ENCODE results near the gene GPS1.

The GPS1 gene

DNA sequence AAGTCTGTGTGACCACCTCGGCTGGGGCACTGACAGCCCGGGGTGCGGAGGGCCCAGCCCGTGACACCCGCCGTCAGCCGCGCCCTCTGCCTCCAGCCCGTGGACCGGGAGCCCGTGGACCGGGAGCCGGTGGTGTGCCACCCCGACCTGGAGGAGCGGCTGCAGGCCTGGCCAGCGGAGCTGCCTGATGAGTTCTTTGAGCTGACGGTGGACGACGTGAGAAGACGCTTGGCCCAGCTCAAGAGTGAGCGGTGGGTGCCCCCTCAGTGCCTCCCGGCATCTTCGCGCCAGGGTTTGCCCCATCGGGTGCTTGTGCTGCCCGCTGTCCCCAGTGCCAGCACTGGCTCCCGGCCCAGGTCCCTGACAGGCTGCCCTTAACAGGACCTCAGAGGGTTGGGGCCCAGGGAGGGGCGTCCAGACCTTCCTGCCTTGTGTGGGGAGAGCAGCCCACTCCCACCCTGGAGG is 42.7 kb upstream of the GPS1 start:
- TF ChIP-seq EZH2phosphoT487 (IDR thresholded peaks at IDR 0.05; ENCODE audit: borderline replicate concordance) = no peak
- TF ChIP-seq, protein P1, sequence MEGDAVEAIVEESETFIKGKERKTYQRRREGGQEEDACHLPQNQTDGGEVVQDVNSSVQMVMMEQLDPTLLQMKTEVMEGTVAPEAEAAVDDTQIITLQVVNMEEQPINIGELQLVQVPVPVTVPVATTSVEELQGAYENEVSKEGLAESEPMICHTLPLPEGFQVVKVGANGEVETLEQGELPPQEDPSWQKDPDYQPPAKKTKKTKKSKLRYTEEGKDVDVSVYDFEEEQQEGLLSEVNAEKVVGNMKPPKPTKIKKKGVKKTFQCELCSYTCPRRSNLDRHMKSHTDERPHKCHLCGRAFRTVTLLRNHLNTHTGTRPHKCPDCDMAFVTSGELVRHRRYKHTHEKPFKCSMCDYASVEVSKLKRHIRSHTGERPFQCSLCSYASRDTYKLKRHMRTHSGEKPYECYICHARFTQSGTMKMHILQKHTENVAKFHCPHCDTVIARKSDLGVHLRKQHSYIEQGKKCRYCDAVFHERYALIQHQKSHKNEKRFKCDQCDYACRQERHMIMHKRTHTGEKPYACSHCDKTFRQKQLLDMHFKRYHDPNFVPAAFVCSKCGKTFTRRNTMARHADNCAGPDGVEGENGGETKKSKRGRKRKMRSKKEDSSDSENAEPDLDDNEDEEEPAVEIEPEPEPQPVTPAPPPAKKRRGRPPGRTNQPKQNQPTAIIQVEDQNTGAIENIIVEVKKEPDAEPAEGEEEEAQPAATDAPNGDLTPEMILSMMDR (conservative IDR thresholded peaks at IDR 0.05; ENCODE audit: low read length) = no peak
- no peaks in the 10 kb centered on the region for H3K9me3 ChIP-seq (ENCODE audit: insufficient read depth, low read depth, low read length)
- H3F3A ChIP-seq (ENCODE audit: low read depth) = no peaks in the 10 kb centered on the region
- H2AFZ ChIP-seq (ENCODE audit: low read length) = no peak overlapping the region
- H4K20me1 ChIP-seq (ENCODE audit: insufficient read depth, low read length, poor library complexity, severe bottlenecking) = no peaks in the 10 kb centered on the region
- no peak overlapping the region for H3K4me3 ChIP-seq (ENCODE audit: low read length, poor library complexity, severe bottlenecking)
- no peaks in the 10 kb centered on the region for H3K27me3 ChIP-seq (ENCODE audit: insufficient read depth, low read length, poor library complexity, severe bottlenecking)
- H3K9ac ChIP-seq (ENCODE audit: low read depth, low read length, poor library complexity, severe bottlenecking) = no peak overlapping the region
- H3K79me2 ChIP-seq (ENCODE audit: insufficient read depth, low read length) = no peaks in the 10 kb centered on the region
- no peaks in the 10 kb centered on the region for H3K9me2 ChIP-seq (replicated peaks; ENCODE audit: low read depth, low read length)
- H3K36me3 ChIP-seq (ENCODE audit: insufficient read depth, low read length) = no peaks in the 10 kb centered on the region
- H3K4me2 ChIP-seq (ENCODE audit: low read depth, low read length, poor library complexity, severe bottlenecking) = no peak overlapping the region
- H3K4me1 ChIP-seq (ENCODE audit: insufficient read depth, low read length, poor library complexity, severe bottlenecking) = no peaks in the 10 kb centered on the region

GRCh38 chr17:82009413-82009812 is 42.3 kb upstream of the GPS1 start:
- no peaks in the 10 kb centered on the region for H4K20me1 ChIP-seq (ENCODE audit: insufficient read depth, low read length, poor library complexity, severe bottlenecking)
- H3K36me3 ChIP-seq (ENCODE audit: insufficient read depth, low read length) = no peaks in the 10 kb centered on the region
- H3K9ac ChIP-seq (ENCODE audit: low read depth, low read length, poor library complexity, severe bottlenecking) = no peak overlapping the region
- TF ChIP-seq, protein P1 (conservative IDR thresholded peaks at IDR 0.05; ENCODE audit: low read length) = no peak
- no peak for TF ChIP-seq EZH2phosphoT487 (IDR thresholded peaks at IDR 0.05; ENCODE audit: borderline replicate concordance)
- no peak overlapping the region for H2AFZ ChIP-seq (ENCODE audit: low read length)
- H3K9me2 ChIP-seq (replicated peaks; ENCODE audit: low read depth, low read length) = no peaks in the 10 kb centered on the region
- no peak overlapping the region for H3K4me2 ChIP-seq (ENCODE audit: low read depth, low read length, poor library complexity, severe bottlenecking)
- no peaks in the 10 kb centered on the region for H3F3A ChIP-seq (ENCODE audit: low read depth)
- no peaks in the 10 kb centered on the region for H3K79me2 ChIP-seq (ENCODE audit: insufficient read depth, low read length)
- H3K4me3 ChIP-seq (ENCODE audit: low read length, poor library complexity, severe bottlenecking) = no peak overlapping the region
- no peaks in the 10 kb centered on the region for H3K9me3 ChIP-seq (ENCODE audit: insufficient read depth, low read depth, low read length)
- no peaks in the 10 kb centered on the region for H3K4me1 ChIP-seq (ENCODE audit: insufficient read depth, low read length, poor library complexity, severe bottlenecking)
- H3K27me3 ChIP-seq (ENCODE audit: insufficient read depth, low read length, poor library complexity, severe bottlenecking) = no peaks in the 10 kb centered on the region

DNA sequence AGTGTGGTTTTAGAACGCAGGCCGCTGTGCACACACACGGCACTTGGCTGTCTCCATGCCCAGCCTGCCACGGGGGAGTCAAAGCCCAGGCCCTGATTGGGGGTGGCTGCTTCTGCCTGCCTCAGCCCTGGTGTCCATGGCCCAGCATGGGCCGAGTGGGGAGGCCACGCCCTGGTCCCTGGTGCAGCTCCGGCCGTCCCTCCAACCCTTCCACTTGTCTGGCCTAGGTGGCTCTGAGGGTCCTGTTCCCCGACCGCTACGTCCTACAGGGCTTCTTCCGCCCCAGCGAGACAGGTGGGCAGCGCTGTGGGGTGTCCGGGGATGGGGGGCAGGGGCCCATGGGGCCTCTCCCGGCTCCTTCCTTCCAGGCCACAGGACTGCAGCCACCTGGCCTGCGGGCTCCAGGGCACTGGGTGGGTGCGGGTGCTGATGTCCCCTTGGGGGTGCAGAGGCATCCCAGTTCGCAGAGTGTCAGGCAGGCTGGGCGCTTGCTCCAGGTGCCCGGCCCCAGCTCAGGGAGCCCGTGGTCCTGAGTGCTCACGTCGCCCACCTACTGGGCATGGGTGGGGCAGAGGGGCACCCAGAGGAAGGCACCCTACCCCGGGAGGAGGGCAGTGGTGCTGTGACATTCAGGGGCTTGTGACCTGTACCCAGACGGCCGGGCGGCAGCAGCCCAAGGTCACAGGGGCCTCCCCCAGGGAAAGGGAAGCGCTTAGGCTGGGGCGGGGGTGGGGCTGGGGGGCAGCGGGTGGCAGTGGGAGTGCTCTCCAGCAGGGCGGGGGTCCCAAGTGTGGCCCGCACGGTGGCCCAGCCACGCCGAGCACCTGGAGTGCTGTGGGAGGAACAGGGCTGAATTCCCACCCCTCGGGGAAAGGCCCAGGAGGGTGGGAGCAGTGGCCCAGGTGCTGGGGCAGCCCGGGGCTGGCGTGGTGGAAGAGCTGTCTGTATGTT is 40.8 kb upstream of the GPS1 start:
- Histone ChIP-seq H3K79me2 (ENCODE audit: insufficient read depth, low read length) (no peaks in the 10 kb centered on the region), H3K9ac (ENCODE audit: low read depth, low read length, poor library complexity, severe bottlenecking) (no peak overlapping the region), H3F3A (ENCODE audit: low read depth) (no peaks in the 10 kb centered on the region), H3K4me2 (ENCODE audit: low read depth, low read length, poor library complexity, severe bottlenecking) (no peak overlapping the region), H4K20me1 (ENCODE audit: insufficient read depth, low read length, poor library complexity, severe bottlenecking) (no peaks in the 10 kb centered on the region), H3K36me3 (ENCODE audit: insufficient read depth, low read length) (no peaks in the 10 kb centered on the region), H3K4me1 (ENCODE audit: insufficient read depth, low read length, poor library complexity, severe bottlenecking) (no peaks in the 10 kb centered on the region), H3K27me3 (ENCODE audit: insufficient read depth, low read length, poor library complexity, severe bottlenecking) (no peaks in the 10 kb centered on the region), H3K4me3 (ENCODE audit: low read length, poor library complexity, severe bottlenecking) (no peak overlapping the region), H2AFZ (ENCODE audit: low read length) (no peak overlapping the region), H3K9me3 (ENCODE audit: insufficient read depth, low read depth, low read length) (no peaks in the 10 kb centered on the region), H3K9me2 (replicated peaks; ENCODE audit: low read depth, low read length) (no peaks in the 10 kb centered on the region)
- TF ChIP-seq, protein P1 (conservative IDR thresholded peaks at IDR 0.05; ENCODE audit: low read length) = no peak
- no peak for TF ChIP-seq EZH2phosphoT487 (IDR thresholded peaks at IDR 0.05; ENCODE audit: borderline replicate concordance)
